GM12892 (cell line): ENCODE data around the gene ECE1.
"Not testable (repeated sequence)": the region's sequence is repeated elsewhere in the genome, so short reads cannot be mapped to it uniquely, and the experiment has no call there.

Experiments used
- POLR2AphosphoS5 ChIP-seq: IDR thresholded peaks from 2 replicates; pipeline ENCODE4 v1.6.1; 2011; ENCODE audit warnings: low read depth, low read length, control low read depth
- TAF1 ChIP-seq: IDR thresholded peaks from 2 replicates; pipeline ENCODE4 v1.6.1; 2011; ENCODE audit warnings: low read depth, mild to moderate bottlenecking, control low read depth, low read length, borderline replicate concordance

DNA sequence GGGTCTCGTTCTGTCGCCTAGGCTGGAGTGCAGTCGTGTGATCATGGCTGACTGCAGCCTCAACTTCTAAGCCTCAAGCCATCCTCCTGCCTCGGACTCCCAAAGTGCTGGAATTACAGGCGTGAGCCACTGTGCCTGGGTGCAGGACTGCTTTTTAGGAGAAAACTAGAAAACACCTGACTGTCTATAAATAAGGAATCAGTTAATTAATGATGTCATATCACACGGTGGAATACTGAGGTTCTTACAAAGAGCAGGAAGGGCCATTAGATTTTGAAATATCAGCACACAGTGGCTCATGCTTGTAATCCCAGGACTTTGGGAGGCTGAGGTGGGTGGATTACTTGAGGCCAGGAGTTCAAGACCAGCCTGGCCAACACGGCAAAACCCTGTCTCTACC is 62.0 kb downstream of the ECE1 start:
- TF ChIP-seq POLR2AphosphoS5, TAF1: not testable (repeated sequence)
